HEK293 (cell line): ENCODE results near the gene KLHL20.
A peak's percentile ranks its signal among the peaks of the same experiment; 100 is the strongest.

ENCODE experiments used
- CTCF ChIA-PET: fragments of 350-600 bp; formaldehyde crosslinking; extraction: SDS; loops from one replicate; lab custom pipeline; 2021; ENCODE audit warnings: antibody characterized with exemption; lab: Yijun Ruan, JAX
- POLR2A ChIA-PET: fragments of 300-600 bp; formaldehyde crosslinking; extraction: SDS; loops from one replicate; lab custom pipeline; 2020; ENCODE audit warnings: antibody characterized with exemption, inconsistent platforms; lab: Yijun Ruan, JAX
- H3K27ac ChIP-seq: fragments of 200-500 bp; sonication (Bioruptor generic); 2 replicates; pipeline ENCODE4 v1.5.1; 2014; ENCODE audit warnings: low read depth, low read length, control low read depth, inconsistent platforms; ENCODE audit errors: extremely low read depth
- H3K36me3 ChIP-seq, 2 experiments: fragments of 200-500 bp in 1 of 2; sonication (Bioruptor generic) in 1 of 2; 1 replicate in 1 of 2; 2 replicates in 1 of 2; pipeline ENCODE4 v1.5.1; 2014 to 2017; ENCODE audit warnings: inconsistent platforms in 2 of 2, low read length in 2 of 2; ENCODE audit not compliant: control insufficient read depth in 2 of 2, insufficient read depth in 1 of 2
- H3K4me1 ChIP-seq: fragments of 200-500 bp; sonication (Bioruptor generic); 2 replicates; pipeline ENCODE4 v1.5.1; 2014; ENCODE audit warnings: mild to moderate bottlenecking, low read length, inconsistent platforms; ENCODE audit not compliant: control insufficient read depth, insufficient read depth
- H3K4me3 ChIP-seq: 2 replicates; pipeline ENCODE4 v1.5.1; 2011; ENCODE audit warnings: low read depth, mild to moderate bottlenecking, control low read depth, low read length, moderate library complexity
- H3K9me3 ChIP-seq: fragments of 200-500 bp; sonication (Bioruptor generic); 2 replicates; pipeline ENCODE4 v1.5.1; 2014; ENCODE audit warnings: low read depth, low read length, inconsistent platforms; ENCODE audit not compliant: control insufficient read depth, insufficient read depth
- BCL11A ChIP-seq: fragments of 450-650 bp; formaldehyde crosslinking; IDR thresholded peaks from 2 replicates; pipeline ENCODE4 v1.5.1; 2016; ENCODE audit warnings: low read depth, missing biosample characterization, missing genetic modification characterization
- HOXD13 ChIP-seq: sonication (generic); formaldehyde crosslinking; IDR thresholded peaks from 2 replicates; pipeline ENCODE4 v1.8.0; 2022; ENCODE audit warnings: missing genetic modification reagents, borderline replicate concordance
- IKZF3 ChIP-seq: fragments of 450-650 bp; IDR thresholded peaks from 2 replicates; pipeline ENCODE4 v1.5.0; 2018; ENCODE audit warnings: missing biosample characterization, mild to moderate bottlenecking, missing genetic modification characterization, moderate library complexity
- MYNN ChIP-seq: fragments of 450-650 bp; formaldehyde crosslinking; IDR thresholded peaks from 2 replicates; pipeline ENCODE4 v1.5.1; 2016; ENCODE audit warnings: missing biosample characterization, missing genetic modification characterization, borderline replicate concordance
- MZF1 ChIP-seq: fragments of 450-650 bp; formaldehyde crosslinking; IDR thresholded peaks from 2 replicates; pipeline ENCODE4 v1.5.1; 2017; ENCODE audit warnings: missing biosample characterization, missing genetic modification characterization, borderline replicate concordance
- SP2 ChIP-seq: fragments of 450-650 bp; formaldehyde crosslinking; IDR thresholded peaks from 2 replicates; pipeline ENCODE4 v1.5.1; 2016; ENCODE audit warnings: missing biosample characterization, missing genetic modification characterization
- ZBTB1 ChIP-seq: fragments of 450-650 bp; formaldehyde crosslinking; IDR thresholded peaks from 2 replicates; pipeline ENCODE4 v1.5.1; 2016; ENCODE audit warnings: missing biosample characterization, missing genetic modification characterization
- ZBTB21 ChIP-seq: fragments of 450-650 bp; formaldehyde crosslinking; IDR thresholded peaks from 2 replicates; pipeline ENCODE4 v1.5.1; 2017; ENCODE audit warnings: missing biosample characterization, missing genetic modification characterization
- ZBTB7A ChIP-seq: fragments of 450-650 bp; formaldehyde crosslinking; IDR thresholded peaks from 2 replicates; pipeline ENCODE4 v1.5.1; 2016; ENCODE audit warnings: low read depth, missing biosample characterization, missing genetic modification characterization
- ZFP41 ChIP-seq: fragments of 450-650 bp; formaldehyde crosslinking; IDR thresholded peaks from 2 replicates; pipeline ENCODE4 v1.5.1; 2016; ENCODE audit warnings: missing biosample characterization, missing genetic modification characterization, borderline replicate concordance
- ZNF138 ChIP-seq: fragments of 450-650 bp; formaldehyde crosslinking; IDR thresholded peaks from 2 replicates; pipeline ENCODE4 v1.5.1; 2016; ENCODE audit warnings: missing biosample characterization, missing genetic modification characterization, borderline replicate concordance
- ZNF155 ChIP-seq: fragments of 450-650 bp; formaldehyde crosslinking; IDR thresholded peaks from 2 replicates; pipeline ENCODE4 v1.5.1; 2016; ENCODE audit warnings: missing biosample characterization, missing genetic modification characterization
- ZNF175 ChIP-seq: fragments of 450-650 bp; formaldehyde crosslinking; IDR thresholded peaks from 2 replicates; pipeline ENCODE4 v1.5.1; 2016; ENCODE audit warnings: missing biosample characterization, missing genetic modification characterization
- ZNF366 ChIP-seq: fragments of 450-650 bp; formaldehyde crosslinking; conservative IDR thresholded peaks from 2 replicates; pipeline ENCODE4 v1.5.1; 2016; ENCODE audit warnings: missing biosample characterization, missing genetic modification characterization
- ZNF549 ChIP-seq: fragments of 450-650 bp; IDR thresholded peaks from 2 replicates; pipeline ENCODE4 v1.5.1; 2018; ENCODE audit warnings: missing biosample characterization, missing genetic modification characterization, mild to moderate bottlenecking, inconsistent platforms, moderate library complexity
- ZNF558 ChIP-seq: fragments of 450-650 bp; formaldehyde crosslinking; IDR thresholded peaks from 2 replicates; pipeline ENCODE4 v1.5.1; 2016; ENCODE audit warnings: missing biosample characterization, missing genetic modification characterization
- ZNF621 ChIP-seq: fragments of 450-650 bp; formaldehyde crosslinking; IDR thresholded peaks from 2 replicates; pipeline ENCODE4 v1.5.1; 2017; ENCODE audit warnings: missing biosample characterization, missing genetic modification characterization
- ZNF624 ChIP-seq: fragments of 450-650 bp; formaldehyde crosslinking; IDR thresholded peaks from 2 replicates; pipeline ENCODE4 v1.5.1; 2017; ENCODE audit warnings: missing biosample characterization, missing genetic modification characterization
- ZNF658 ChIP-seq: fragments of 450-650 bp; formaldehyde crosslinking; IDR thresholded peaks from 2 replicates; pipeline ENCODE4; 2016; ENCODE audit warnings: missing biosample characterization, missing genetic modification characterization
- TF ChIP-seq, protein P1 (sequence below): fragments of 450-650 bp; formaldehyde crosslinking; IDR thresholded peaks from 2 replicates; pipeline ENCODE4 v1.5.1; 2016; ENCODE audit warnings: missing biosample characterization, missing genetic modification characterization
- TF ChIP-seq, protein P2 (sequence below): fragments of 450-650 bp; IDR thresholded peaks from 2 replicates; pipeline ENCODE4 v1.5.1; 2018; ENCODE audit warnings: missing biosample characterization, missing genetic modification characterization
- TF ChIP-seq, protein P3 (sequence below): fragments of 450-650 bp; formaldehyde crosslinking; IDR thresholded peaks from 2 replicates; pipeline ENCODE4 v1.5.1; 2016; ENCODE audit warnings: missing biosample characterization, missing genetic modification characterization
- TF ChIP-seq, protein P4 (sequence below): fragments of 450-650 bp; formaldehyde crosslinking; IDR thresholded peaks from 2 replicates; pipeline ENCODE4 v1.5.1; 2016; ENCODE audit warnings: missing biosample characterization, missing genetic modification characterization, low read depth

Gene KLHL20

DNA sequence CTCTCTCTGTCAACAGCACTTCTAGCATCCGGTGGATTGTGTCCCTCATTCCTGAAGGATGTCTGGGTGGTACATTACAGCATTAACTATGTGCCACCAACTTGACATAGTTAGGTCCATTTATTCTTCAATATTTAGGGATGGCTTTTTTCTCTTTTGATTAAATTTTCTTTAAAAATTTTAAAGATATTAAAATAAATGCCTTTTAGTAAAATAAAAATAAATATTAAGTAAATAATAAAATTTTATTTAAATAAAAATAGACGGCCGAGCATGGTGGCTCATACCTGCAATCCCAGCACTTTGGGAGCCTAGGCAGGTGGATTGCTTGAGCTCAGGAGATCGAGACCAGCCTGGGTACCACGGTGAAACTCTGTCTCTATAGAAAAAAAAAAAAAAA, 9.7 kb upstream of the KLHL20 start:
- no peak for TF ChIP-seq BCL11A (tag by site-specific recombination)
- TF ChIP-seq HOXD13 (CRISPR knock-in tag) = no peak
- no peak for TF ChIP-seq ZNF175
- no peak for TF ChIP-seq IKZF3 (tag by site-specific recombination)
- no peak for TF ChIP-seq ZNF155 (tag by site-specific recombination)
- no peak for TF ChIP-seq ZNF558 (tag by site-specific recombination)
- no peak for TF ChIP-seq ZNF621
- TF ChIP-seq ZBTB1 (tag by site-specific recombination) = no peak
- no peak for TF ChIP-seq ZFP41
- TF ChIP-seq ZBTB21 = no peak
- TF ChIP-seq ZNF549 (tag by site-specific recombination) = no peak
- TF ChIP-seq MZF1 (tag by site-specific recombination) = no peak
- TF ChIP-seq, protein P1, sequence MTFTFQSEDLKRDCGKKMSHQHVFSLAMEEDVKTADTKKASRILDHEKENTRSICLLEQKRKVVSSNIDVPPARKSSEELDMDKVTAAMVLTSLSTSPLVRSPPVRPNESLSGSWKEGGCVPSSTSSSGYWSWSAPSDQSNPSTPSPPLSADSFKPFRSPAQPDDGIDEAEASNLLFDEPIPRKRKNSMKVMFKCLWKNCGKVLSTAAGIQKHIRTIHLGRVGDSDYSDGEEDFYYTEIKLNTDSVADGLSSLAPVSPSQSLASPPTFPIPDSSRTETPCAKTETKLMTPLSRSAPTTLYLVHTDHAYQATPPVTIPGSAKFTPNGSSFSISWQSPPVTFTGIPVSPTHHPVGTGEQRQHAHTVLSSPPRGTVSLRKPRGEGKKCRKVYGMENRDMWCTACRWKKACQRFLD (tag by site-specific recombination) = no peak
- no peak overlapping the region for H3K4me3 ChIP-seq
- no peaks in the 10 kb centered on the region for H3K4me1 ChIP-seq
- ChIA-PET POLR2A (no interaction called here), CTCF (interaction anchor here (1.2 kb wide), 1 partner anchor 12 kb away, joined by 3 read pairs; no protein-coding TSS in a partner anchor)
- no peaks in the 10 kb centered on the region for H3K36me3 ChIP-seq
- H3K27ac ChIP-seq = no peak overlapping the region
- H3K9me3 ChIP-seq = no peaks in the 10 kb centered on the region

DNA sequence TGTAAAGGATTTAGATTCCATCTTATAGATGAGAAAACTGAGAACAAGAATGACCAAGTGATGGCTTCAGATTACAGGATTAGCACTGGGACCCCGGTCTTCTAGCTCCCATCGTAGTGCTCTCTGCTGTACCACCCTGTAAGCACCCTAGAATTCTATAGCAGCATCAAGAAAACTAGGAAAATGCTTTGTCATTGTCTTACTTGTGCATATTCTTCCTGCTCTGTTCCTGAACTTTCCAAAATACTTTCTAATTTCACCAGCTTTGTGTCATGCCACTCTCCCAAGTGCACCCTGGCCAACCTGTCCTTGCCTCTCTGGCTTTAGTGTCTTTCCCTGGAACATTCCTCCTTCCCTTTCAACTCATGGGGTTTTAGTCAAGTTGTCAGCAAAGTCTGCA, 6.0 kb upstream of the KLHL20 start:
- Histone ChIP-seq H3K27ac (no peak overlapping the region), H3K4me1 (no peaks in the 10 kb centered on the region), H3K9me3 (no peaks in the 10 kb centered on the region), H3K4me3 (no peak overlapping the region)
- ChIA-PET POLR2A (no interaction called here), CTCF (no interaction called here)
- TF ChIP-seq ZNF658 (tag by site-specific recombination) (no peak), ZNF624 (tag by site-specific recombination) (no peak), ZNF138 (tag by site-specific recombination) (no peak)
- TF ChIP-seq, protein P2, sequence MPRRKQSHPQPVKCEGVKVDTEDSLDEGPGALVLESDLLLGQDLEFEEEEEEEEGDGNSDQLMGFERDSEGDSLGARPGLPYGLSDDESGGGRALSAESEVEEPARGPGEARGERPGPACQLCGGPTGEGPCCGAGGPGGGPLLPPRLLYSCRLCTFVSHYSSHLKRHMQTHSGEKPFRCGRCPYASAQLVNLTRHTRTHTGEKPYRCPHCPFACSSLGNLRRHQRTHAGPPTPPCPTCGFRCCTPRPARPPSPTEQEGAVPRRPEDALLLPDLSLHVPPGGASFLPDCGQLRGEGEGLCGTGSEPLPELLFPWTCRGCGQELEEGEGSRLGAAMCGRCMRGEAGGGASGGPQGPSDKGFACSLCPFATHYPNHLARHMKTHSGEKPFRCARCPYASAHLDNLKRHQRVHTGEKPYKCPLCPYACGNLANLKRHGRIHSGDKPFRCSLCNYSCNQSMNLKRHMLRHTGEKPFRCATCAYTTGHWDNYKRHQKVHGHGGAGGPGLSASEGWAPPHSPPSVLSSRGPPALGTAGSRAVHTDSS (tag by site-specific recombination) = no peak
- TF ChIP-seq, protein P3, sequence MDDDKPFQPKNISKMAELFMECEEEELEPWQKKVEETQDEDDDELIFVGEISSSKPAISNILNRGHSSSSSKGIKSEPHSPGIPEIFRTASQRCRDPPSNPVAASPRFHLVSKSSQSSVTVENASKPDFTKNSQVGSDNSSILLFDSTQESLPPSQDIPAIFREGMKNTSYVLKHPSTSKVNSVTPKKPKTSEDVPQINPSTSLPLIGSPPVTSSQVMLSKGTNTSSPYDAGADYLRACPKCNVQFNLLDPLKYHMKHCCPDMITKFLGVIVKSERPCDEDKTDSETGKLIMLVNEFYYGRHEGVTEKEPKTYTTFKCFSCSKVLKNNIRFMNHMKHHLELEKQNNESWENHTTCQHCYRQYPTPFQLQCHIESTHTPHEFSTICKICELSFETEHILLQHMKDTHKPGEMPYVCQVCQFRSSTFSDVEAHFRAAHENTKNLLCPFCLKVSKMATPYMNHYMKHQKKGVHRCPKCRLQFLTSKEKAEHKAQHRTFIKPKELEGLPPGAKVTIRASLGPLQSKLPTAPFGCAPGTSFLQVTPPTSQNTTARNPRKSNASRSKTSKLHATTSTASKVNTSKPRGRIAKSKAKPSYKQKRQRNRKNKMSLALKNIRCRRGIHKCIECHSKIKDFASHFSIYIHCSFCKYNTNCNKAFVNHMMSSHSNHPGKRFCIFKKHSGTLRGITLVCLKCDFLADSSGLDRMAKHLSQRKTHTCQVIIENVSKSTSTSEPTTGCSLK = no peak
- TF ChIP-seq, all 188 proteins: peak for 0
- H3K36me3 ChIP-seq = no peaks in the 10 kb centered on the region

DNA sequence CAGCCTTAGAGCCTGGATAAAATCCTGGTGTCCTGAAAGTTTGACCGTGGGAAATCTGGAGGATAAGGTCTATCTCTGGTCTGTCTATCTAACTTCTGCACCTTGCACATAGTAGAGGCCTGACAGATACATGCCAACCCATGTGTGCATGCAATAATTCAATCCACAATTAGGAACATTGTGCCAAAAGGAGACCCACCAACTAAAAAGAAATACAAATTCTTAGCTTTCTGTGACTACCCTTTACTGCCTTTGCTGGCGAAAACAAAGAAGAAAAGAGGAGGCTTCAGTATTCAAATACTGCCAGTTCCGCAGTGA, 381 bp upstream of the KLHL20 start:
- Histone ChIP-seq H3K4me3 (peak overlapping the region; percentile 99), H3K27ac (no peak overlapping the region), H3K36me3 (peaks cover 0 to 4% of the 10 kb centered on the region in 2 experiments; a peak in 1 of 3 replicates), H3K4me1 (no peaks in the 10 kb centered on the region), H3K9me3 (no peaks in the 10 kb centered on the region)
- ChIA-PET CTCF (interaction anchor here (0.9 kb wide), 1 partner anchor 284 kb away, joined by 3 read pairs; no protein-coding TSS in a partner anchor), POLR2A (interaction anchor here (0.6 to 1.6 kb wide), 11 partner anchors 21 to 238 kb away, joined by 3 to 12 read pairs (median 4); partner anchors contain the start of genes CENPL, DARS2, GAS5 and PRDX6)
- TF ChIP-seq SP2 (no peak), ZNF366 (no peak), ZBTB7A (tag by site-specific recombination) (no peak), MYNN (tag by site-specific recombination) (no peak)
- TF ChIP-seq, protein P4, sequence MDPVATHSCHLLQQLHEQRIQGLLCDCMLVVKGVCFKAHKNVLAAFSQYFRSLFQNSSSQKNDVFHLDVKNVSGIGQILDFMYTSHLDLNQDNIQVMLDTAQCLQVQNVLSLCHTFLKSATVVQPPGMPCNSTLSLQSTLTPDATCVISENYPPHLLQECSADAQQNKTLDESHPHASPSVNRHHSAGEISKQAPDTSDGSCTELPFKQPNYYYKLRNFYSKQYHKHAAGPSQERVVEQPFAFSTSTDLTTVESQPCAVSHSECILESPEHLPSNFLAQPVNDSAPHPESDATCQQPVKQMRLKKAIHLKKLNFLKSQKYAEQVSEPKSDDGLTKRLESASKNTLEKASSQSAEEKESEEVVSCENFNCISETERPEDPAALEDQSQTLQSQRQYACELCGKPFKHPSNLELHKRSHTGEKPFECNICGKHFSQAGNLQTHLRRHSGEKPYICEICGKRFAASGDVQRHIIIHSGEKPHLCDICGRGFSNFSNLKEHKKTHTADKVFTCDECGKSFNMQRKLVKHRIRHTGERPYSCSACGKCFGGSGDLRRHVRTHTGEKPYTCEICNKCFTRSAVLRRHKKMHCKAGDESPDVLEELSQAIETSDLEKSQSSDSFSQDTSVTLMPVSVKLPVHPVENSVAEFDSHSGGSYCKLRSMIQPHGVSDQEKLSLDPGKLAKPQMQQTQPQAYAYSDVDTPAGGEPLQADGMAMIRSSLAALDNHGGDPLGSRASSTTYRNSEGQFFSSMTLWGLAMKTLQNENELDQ (tag by site-specific recombination) = no peak
